T-helper 1 cell treated with Interleukin-12 subunit alpha and Interleukin-12 subunit beta and Interleukin-4 antibody, amounts not matched to agents 30 ng/mL and 1 ng/mL, for 36 hours (primary cell): ENCODE measurements around the gene WFS1. TPM values are rescaled to one million over a fixed set of nuclear protein-coding genes. Genes with fewer than 3 reads are reported as not detected.

Experiments
- total RNA-seq: library from RNA; stranded (reverse); gene quantifications from 2 replicates; pipeline ENCODE4 v1.2.3, GENCODE V29; 2022

WFS1 gene
- total RNA-seq, 1 donor from 2014 or later = 6.5 TPM

Other genes starting within 250 kb of the WFS1 start
- gene JAKMIP1, start 69.3 kb upstream of the WFS1 start, total RNA-seq = 28.8 and 31.0 TPM in 2 replicates
- gene PPP2R2C, start 202.8 kb downstream of the WFS1 start, total RNA-seq = not detected in 2 replicates